Measurements from ENCODE around the gene SLC44A1.

The SLC44A1 gene

DNA sequence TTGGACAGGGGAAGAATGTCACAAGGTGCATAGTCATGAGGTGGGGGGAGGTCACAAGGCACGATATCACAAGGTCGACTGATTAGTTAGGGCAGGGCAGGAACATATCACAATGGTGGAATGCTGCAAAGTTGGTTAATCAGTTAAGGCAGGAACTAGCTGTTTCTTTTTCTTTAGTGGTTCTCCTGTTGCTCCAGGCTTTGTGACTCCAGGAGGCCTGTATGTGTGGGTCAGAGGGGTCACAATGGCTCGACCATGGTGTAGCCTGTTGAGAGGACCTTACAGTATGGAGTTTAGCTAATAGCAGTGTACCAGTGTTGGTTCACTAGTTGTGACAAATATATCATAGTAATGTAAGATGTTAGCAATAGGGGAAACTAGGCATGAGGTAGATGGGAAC lies 191.0 kb downstream of the SLC44A1 start:
- TF ChIP-seq ESRRG (CRISPR knock-in tag; IDR thresholded peaks at IDR 0.05) (no peak), OSR1 (CRISPR knock-in tag; IDR thresholded peaks at IDR 0.05) (no peak), ZNF70 (CRISPR knock-in tag; IDR thresholded peaks at IDR 0.05) (no peak), CSDC2 (CRISPR knock-in tag; IDR thresholded peaks at IDR 0.05) (no peak), GLIS3 (CRISPR knock-in tag; IDR thresholded peaks at IDR 0.05) (no peak), ZFP3 (CRISPR knock-in tag; IDR thresholded peaks at IDR 0.05) (no peak), RARB (CRISPR knock-in tag; IDR thresholded peaks at IDR 0.05) (no peak), TCF4 (CRISPR knock-in tag; IDR thresholded peaks at IDR 0.05; ENCODE audit: borderline replicate concordance) (no peak), BACH2 (CRISPR knock-in tag; IDR thresholded peaks at IDR 0.05; ENCODE audit: borderline replicate concordance) (no peak), ZNF565 (CRISPR knock-in tag; conservative IDR thresholded peaks at IDR 0.05; ENCODE audit: low read depth) (no peak), ISL1 (CRISPR knock-in tag; IDR thresholded peaks at IDR 0.05) (no peak), CREB5 (CRISPR knock-in tag; IDR thresholded peaks at IDR 0.05; ENCODE audit: low read depth) (no peak), ZNF8 (CRISPR knock-in tag; IDR thresholded peaks at IDR 0.05) (no peak)
- TF ChIP-seq, protein P1, sequence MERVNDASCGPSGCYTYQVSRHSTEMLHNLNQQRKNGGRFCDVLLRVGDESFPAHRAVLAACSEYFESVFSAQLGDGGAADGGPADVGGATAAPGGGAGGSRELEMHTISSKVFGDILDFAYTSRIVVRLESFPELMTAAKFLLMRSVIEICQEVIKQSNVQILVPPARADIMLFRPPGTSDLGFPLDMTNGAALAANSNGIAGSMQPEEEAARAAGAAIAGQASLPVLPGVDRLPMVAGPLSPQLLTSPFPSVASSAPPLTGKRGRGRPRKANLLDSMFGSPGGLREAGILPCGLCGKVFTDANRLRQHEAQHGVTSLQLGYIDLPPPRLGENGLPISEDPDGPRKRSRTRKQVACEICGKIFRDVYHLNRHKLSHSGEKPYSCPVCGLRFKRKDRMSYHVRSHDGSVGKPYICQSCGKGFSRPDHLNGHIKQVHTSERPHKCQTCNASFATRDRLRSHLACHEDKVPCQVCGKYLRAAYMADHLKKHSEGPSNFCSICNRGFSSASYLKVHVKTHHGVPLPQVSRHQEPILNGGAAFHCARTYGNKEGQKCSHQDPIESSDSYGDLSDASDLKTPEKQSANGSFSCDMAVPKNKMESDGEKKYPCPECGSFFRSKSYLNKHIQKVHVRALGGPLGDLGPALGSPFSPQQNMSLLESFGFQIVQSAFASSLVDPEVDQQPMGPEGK (CRISPR knock-in tag; IDR thresholded peaks at IDR 0.05; ENCODE audit: borderline replicate concordance), result no peak
- no peak for ATAC-seq

DNA sequence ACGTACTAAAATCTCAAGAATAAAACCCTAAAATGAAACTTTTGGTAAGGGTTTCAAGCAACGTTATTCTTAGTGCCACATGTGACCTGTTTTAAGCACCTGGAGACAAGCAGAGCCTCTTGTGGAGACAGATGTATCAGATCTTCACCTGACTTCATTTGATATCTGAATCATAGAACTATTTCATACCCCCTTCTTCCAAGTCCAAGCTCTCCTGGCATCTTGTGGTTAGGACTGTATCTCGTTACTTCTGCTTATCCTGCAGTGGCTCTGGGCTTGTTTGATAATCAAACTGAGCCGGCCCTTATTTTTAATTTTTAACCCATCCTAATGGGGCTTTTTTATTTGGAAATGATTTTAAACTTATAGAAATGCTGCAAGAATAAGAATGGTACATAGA lies 192.3 kb downstream of the SLC44A1 start:
- no peak for TF ChIP-seq TOX (CRISPR knock-in tag; IDR thresholded peaks at IDR 0.05; ENCODE audit: borderline replicate concordance)
- TF ChIP-seq, protein P1 (CRISPR knock-in tag; IDR thresholded peaks at IDR 0.05; ENCODE audit: borderline replicate concordance), result no peak
- no peak for TF ChIP-seq CREB5 (CRISPR knock-in tag; IDR thresholded peaks at IDR 0.05; ENCODE audit: low read depth)
- ATAC-seq, result no peak

DNA sequence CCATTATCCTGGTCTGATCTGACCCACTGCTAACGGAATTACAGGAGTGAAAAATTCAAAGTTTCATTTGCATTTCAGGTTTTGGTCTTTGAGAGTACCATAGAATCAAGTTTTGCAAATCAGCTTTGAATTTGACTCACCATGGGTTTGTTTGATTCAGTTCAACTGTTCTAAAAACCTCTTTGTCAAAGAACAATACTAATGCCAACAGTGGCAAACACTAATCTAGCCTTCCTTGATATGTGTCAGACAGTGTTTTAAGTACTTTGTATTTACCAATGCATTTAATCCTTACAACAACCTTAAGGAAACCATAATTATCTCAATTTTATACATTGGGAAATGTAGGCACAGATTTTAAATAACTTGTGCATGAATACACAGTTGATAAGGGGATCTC lies 193.3 kb downstream of the SLC44A1 start:
- no peak for ATAC-seq
- TF ChIP-seq ZNF8 (CRISPR knock-in tag; IDR thresholded peaks at IDR 0.05) (no peak), TOX (CRISPR knock-in tag; IDR thresholded peaks at IDR 0.05; ENCODE audit: borderline replicate concordance) (no peak), ZNF565 (CRISPR knock-in tag; conservative IDR thresholded peaks at IDR 0.05; ENCODE audit: low read depth) (no peak), CSDC2 (CRISPR knock-in tag; IDR thresholded peaks at IDR 0.05) (no peak), TCF4 (CRISPR knock-in tag; IDR thresholded peaks at IDR 0.05; ENCODE audit: borderline replicate concordance) (no peak), PPARA (CRISPR knock-in tag; IDR thresholded peaks at IDR 0.05; ENCODE audit: borderline replicate concordance) (no peak), RARB (CRISPR knock-in tag; IDR thresholded peaks at IDR 0.05) (no peak), ZC3H10 (CRISPR knock-in tag; IDR thresholded peaks at IDR 0.05) (no peak), ESRRG (CRISPR knock-in tag; IDR thresholded peaks at IDR 0.05) (no peak), CSRNP3 (CRISPR knock-in tag; IDR thresholded peaks at IDR 0.05) (no peak), ZNF70 (CRISPR knock-in tag; IDR thresholded peaks at IDR 0.05) (no peak), BACH2 (CRISPR knock-in tag; IDR thresholded peaks at IDR 0.05; ENCODE audit: borderline replicate concordance) (no peak), ZFP3 (CRISPR knock-in tag; IDR thresholded peaks at IDR 0.05) (no peak), OSR1 (CRISPR knock-in tag; IDR thresholded peaks at IDR 0.05) (no peak), SNAI2 (CRISPR knock-in tag; IDR thresholded peaks at IDR 0.05) (no peak)
- TF ChIP-seq, protein P2, sequence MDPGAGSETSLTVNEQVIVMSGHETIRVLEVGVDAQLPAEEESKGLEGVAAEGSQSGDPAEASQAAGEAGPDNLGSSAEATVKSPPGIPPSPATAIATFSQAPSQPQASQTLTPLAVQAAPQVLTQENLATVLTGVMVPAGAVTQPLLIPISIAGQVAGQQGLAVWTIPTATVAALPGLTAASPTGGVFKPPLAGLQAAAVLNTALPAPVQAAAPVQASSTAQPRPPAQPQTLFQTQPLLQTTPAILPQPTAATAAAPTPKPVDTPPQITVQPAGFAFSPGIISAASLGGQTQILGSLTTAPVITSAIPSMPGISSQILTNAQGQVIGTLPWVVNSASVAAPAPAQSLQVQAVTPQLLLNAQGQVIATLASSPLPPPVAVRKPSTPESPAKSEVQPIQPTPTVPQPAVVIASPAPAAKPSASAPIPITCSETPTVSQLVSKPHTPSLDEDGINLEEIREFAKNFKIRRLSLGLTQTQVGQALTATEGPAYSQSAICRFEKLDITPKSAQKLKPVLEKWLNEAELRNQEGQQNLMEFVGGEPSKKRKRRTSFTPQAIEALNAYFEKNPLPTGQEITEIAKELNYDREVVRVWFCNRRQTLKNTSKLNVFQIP (CRISPR knock-in tag; IDR thresholded peaks at IDR 0.05; ENCODE audit: borderline replicate concordance, low read depth), result no peak
- TF ChIP-seq, protein P3, sequence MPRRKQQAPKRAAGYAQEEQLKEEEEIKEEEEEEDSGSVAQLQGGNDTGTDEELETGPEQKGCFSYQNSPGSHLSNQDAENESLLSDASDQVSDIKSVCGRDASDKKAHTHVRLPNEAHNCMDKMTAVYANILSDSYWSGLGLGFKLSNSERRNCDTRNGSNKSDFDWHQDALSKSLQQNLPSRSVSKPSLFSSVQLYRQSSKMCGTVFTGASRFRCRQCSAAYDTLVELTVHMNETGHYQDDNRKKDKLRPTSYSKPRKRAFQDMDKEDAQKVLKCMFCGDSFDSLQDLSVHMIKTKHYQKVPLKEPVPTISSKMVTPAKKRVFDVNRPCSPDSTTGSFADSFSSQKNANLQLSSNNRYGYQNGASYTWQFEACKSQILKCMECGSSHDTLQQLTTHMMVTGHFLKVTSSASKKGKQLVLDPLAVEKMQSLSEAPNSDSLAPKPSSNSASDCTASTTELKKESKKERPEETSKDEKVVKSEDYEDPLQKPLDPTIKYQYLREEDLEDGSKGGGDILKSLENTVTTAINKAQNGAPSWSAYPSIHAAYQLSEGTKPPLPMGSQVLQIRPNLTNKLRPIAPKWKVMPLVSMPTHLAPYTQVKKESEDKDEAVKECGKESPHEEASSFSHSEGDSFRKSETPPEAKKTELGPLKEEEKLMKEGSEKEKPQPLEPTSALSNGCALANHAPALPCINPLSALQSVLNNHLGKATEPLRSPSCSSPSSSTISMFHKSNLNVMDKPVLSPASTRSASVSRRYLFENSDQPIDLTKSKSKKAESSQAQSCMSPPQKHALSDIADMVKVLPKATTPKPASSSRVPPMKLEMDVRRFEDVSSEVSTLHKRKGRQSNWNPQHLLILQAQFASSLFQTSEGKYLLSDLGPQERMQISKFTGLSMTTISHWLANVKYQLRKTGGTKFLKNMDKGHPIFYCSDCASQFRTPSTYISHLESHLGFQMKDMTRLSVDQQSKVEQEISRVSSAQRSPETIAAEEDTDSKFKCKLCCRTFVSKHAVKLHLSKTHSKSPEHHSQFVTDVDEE (CRISPR knock-in tag; IDR thresholded peaks at IDR 0.05), result no peak
- TF ChIP-seq, protein P1 (CRISPR knock-in tag; IDR thresholded peaks at IDR 0.05; ENCODE audit: borderline replicate concordance), result no peak

Data from SK-N-SH treated with all-trans-retinoic acid at 6 μM for 48 hours (cell line).